ENCODE measurements around the gene SDK2.

SDK2 gene

GRCh38 chr17:73644145-73645049 is at the start of gene SDK2:
Gene SDK2 (minus strand): TSS chr17:73644445. CDS start chr17:73644088, 357 bp downstream.
- DNase-seq (ENCODE audit: low read depth), result no peak

- DNase-seq (ENCODE audit: low read depth), result no peak
Measured at GRCh38 chr17:73693071-73693470, 48.8 kb upstream of the SDK2 start.

- DNase-seq (ENCODE audit: low read depth), result no peak
Measured at GRCh38 chr17:73691321-73691766, 47.1 kb upstream of the SDK2 start.

GRCh38 chr17:73690676-73691075 is 46.4 kb upstream of the SDK2 start:
- DNase-seq (ENCODE audit: low read depth), result no peak

- DNase-seq (ENCODE audit: low read depth), result no peak
Measured at GRCh38 chr17:73689596-73690275, 45.5 kb upstream of the SDK2 start.

GRCh38 chr17:73686961-73687360 is 42.7 kb upstream of the SDK2 start:
- no peak for DNase-seq (ENCODE audit: low read depth)

- no peak for DNase-seq (ENCODE audit: low read depth)
Measured at GRCh38 chr17:73686126-73686525, 41.9 kb upstream of the SDK2 start.

GRCh38 chr17:73684183-73684582 is 39.9 kb upstream of the SDK2 start:
- DNase-seq (ENCODE audit: low read depth), result no peak

GRCh38 chr17:73683771-73684170 is 39.5 kb upstream of the SDK2 start:
- DNase-seq (ENCODE audit: low read depth), result no peak

- DNase-seq (ENCODE audit: low read depth), result no peak
Measured at GRCh38 chr17:73681946-73682345, 37.7 kb upstream of the SDK2 start.

GRCh38 chr17:73679476-73679875 is 35.2 kb upstream of the SDK2 start:
- DNase-seq (ENCODE audit: low read depth), result no peak

- DNase-seq (ENCODE audit: low read depth), result no peak
Measured at GRCh38 chr17:73678999-73679398, 34.8 kb upstream of the SDK2 start.

- DNase-seq (ENCODE audit: low read depth), result no peak
Measured at GRCh38 chr17:73669771-73670170, 25.5 kb upstream of the SDK2 start.

- no peak for DNase-seq (ENCODE audit: low read depth)
Measured at GRCh38 chr17:73667181-73667959, 23.1 kb upstream of the SDK2 start.

- DNase-seq (ENCODE audit: low read depth), result no peak
Measured at GRCh38 chr17:73663614-73664013, 19.4 kb upstream of the SDK2 start.

GRCh38 chr17:73660366-73660765 is 16.1 kb upstream of the SDK2 start:
- DNase-seq (ENCODE audit: low read depth), result no peak

GRCh38 chr17:73658821-73659515 is 14.7 kb upstream of the SDK2 start:
- DNase-seq (ENCODE audit: low read depth), result no peak

GRCh38 chr17:73657473-73658116 is 13.3 kb upstream of the SDK2 start:
- DNase-seq (ENCODE audit: low read depth), result no peak

GRCh38 chr17:73654241-73654640 is 10.0 kb upstream of the SDK2 start:
- DNase-seq (ENCODE audit: low read depth), result no peak

GRCh38 chr17:73653810-73654209 is 9.6 kb upstream of the SDK2 start:
- DNase-seq (ENCODE audit: low read depth), result no peak

GRCh38 chr17:73652886-73653480 is 8.7 kb upstream of the SDK2 start:
- DNase-seq (ENCODE audit: low read depth), result no peak

All from T-helper 22 cell (primary cell).